ENCODE results near the gene ZNF678.

ZNF678 gene

DNA sequence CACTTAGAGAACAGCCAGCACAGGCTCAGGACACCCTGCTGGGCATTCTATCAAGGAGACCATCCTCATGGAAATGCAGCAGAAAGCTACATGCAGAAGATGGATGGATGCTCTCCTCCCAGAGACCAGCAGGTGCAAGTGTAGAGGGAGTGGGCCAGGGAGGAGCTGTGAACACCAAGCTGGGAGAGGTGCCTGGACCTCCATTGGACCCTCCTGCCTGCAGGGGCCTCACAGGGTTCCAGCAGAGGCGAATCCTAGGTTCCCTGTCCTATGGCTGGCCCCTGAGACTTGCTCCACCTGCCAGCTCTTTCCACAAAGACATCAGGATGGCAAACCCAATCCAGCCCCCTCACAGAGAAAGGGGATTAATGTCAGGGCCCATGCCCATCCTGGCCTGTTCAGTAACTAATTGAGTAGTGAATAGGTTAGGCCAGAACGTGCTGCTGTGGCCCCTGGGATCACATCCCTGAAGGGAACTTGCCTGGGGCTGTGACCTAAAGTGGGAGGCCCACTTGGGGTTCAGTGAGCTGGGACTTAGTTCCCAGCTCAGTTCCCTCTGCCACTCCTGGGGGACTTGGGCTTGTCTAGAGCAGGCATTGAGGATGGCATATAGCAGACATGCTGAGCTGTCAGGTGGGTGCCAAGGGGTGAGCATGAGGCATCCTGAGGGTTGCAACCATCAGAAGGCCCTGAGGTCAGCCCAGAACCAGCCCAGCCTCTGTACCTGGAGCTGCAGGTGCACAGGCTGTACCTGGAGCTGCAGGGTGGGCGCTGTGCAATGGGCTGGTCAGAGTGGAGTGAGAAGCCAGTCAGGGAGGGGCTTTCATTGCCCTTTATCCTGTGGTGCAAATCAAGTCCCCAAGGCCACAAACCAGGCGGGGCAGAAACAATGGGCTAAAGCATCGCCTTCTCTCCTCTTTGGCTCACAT lies 22.9 kb upstream of the ZNF678 start (continued):
- TF ChIP-seq ZNF792 (tag by site-specific recombination; IDR thresholded peaks at IDR 0.05) = no peak

- Histone ChIP-seq H3K9me3 (ENCODE audit: control insufficient read depth, insufficient read depth, low read depth, low read length) (no peaks in the 10 kb centered on the region), H3K4me3 (ENCODE audit: low read depth, low read length) (no peak overlapping the region)
- CTCF ChIA-PET = interaction anchor here (0.6 to 1.7 kb wide), 5 partner anchors 9 to 1007 kb away, joined by 3 to 5 read pairs (median 4); no protein-coding TSS in a partner anchor
Observed at GRCh38 chr1:227541129-227541528, 22.2 kb upstream of the ZNF678 start.

More at GRCh38 chr1:227541129-227541528, 22.2 kb upstream of the ZNF678 start:
- Histone ChIP-seq H3K4me1 (ENCODE audit: control insufficient read depth, insufficient read depth, low read length) (no peaks in the 10 kb centered on the region), H3K27ac (ENCODE audit: extremely low read depth, low read depth, low read length) (no peak overlapping the region), H3K36me3 (ENCODE audit: control insufficient read depth in 2 of 2, insufficient read depth in 1 of 2, low read length in 2 of 2) (no peaks in the 10 kb centered on the region)
- POLR2A ChIA-PET = interaction anchor here (2.1 kb wide), 1 partner anchor 23 kb away, joined by 6 read pairs; the partner anchor contains the start of gene ZNF678
- TF ChIP-seq, protein P1, sequence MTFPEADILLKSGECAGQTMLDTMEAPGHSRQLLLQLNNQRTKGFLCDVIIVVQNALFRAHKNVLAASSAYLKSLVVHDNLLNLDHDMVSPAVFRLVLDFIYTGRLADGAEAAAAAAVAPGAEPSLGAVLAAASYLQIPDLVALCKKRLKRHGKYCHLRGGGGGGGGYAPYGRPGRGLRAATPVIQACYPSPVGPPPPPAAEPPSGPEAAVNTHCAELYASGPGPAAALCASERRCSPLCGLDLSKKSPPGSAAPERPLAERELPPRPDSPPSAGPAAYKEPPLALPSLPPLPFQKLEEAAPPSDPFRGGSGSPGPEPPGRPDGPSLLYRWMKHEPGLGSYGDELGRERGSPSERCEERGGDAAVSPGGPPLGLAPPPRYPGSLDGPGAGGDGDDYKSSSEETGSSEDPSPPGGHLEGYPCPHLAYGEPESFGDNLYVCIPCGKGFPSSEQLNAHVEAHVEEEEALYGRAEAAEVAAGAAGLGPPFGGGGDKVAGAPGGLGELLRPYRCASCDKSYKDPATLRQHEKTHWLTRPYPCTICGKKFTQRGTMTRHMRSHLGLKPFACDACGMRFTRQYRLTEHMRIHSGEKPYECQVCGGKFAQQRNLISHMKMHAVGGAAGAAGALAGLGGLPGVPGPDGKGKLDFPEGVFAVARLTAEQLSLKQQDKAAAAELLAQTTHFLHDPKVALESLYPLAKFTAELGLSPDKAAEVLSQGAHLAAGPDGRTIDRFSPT (tag by site-specific recombination; IDR thresholded peaks at IDR 0.05) = no peak
- TF ChIP-seq, protein P2, sequence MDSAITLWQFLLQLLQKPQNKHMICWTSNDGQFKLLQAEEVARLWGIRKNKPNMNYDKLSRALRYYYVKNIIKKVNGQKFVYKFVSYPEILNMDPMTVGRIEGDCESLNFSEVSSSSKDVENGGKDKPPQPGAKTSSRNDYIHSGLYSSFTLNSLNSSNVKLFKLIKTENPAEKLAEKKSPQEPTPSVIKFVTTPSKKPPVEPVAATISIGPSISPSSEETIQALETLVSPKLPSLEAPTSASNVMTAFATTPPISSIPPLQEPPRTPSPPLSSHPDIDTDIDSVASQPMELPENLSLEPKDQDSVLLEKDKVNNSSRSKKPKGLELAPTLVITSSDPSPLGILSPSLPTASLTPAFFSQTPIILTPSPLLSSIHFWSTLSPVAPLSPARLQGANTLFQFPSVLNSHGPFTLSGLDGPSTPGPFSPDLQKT (IDR thresholded peaks at IDR 0.05; ENCODE audit: borderline replicate concordance, low read depth, low read length) = no peak
- TF ChIP-seq ZNF433 (tag by site-specific recombination; IDR thresholded peaks at IDR 0.05; ENCODE audit: low read depth) (no peak), ZNF792 (tag by site-specific recombination; IDR thresholded peaks at IDR 0.05) (no peak), OSR2 (tag by site-specific recombination; IDR thresholded peaks at IDR 0.05) (no peak), ZNF596 (tag by site-specific recombination; IDR thresholded peaks at IDR 0.05) (no peak), EGR2 (tag by site-specific recombination; IDR thresholded peaks at IDR 0.05; ENCODE audit: low read depth) (no peak), YY2 (tag by site-specific recombination; IDR thresholded peaks at IDR 0.05) (no peak), ZNF2 (tag by site-specific recombination; IDR thresholded peaks at IDR 0.05) (no peak), TCF7L2 (IDR thresholded peaks at IDR 0.05; ENCODE audit: borderline replicate concordance, low read depth, low read length) (no peak), ZNF660 (tag by site-specific recombination; IDR thresholded peaks at IDR 0.05) (no peak), ZNF19 (tag by site-specific recombination; IDR thresholded peaks at IDR 0.05; ENCODE audit: low read depth) (no peak), ZNF155 (tag by site-specific recombination; IDR thresholded peaks at IDR 0.05) (no peak), ZNF184 (tag by site-specific recombination; IDR thresholded peaks at IDR 0.05) (no peak), ZNF132 (tag by site-specific recombination; IDR thresholded peaks at IDR 0.05; ENCODE audit: borderline replicate concordance) (no peak), ZNF148 (tag by site-specific recombination; IDR thresholded peaks at IDR 0.05; ENCODE audit: borderline replicate concordance) (no peak), ZFP37 (tag by site-specific recombination; IDR thresholded peaks at IDR 0.05) (no peak), HOXC10 (CRISPR knock-in tag; IDR thresholded peaks at IDR 0.05) (no peak)
- TF ChIP-seq, protein P3, sequence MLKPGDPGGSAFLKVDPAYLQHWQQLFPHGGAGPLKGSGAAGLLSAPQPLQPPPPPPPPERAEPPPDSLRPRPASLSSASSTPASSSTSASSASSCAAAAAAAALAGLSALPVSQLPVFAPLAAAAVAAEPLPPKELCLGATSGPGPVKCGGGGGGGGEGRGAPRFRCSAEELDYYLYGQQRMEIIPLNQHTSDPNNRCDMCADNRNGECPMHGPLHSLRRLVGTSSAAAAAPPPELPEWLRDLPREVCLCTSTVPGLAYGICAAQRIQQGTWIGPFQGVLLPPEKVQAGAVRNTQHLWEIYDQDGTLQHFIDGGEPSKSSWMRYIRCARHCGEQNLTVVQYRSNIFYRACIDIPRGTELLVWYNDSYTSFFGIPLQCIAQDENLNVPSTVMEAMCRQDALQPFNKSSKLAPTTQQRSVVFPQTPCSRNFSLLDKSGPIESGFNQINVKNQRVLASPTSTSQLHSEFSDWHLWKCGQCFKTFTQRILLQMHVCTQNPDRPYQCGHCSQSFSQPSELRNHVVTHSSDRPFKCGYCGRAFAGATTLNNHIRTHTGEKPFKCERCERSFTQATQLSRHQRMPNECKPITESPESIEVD (tag by site-specific recombination; IDR thresholded peaks at IDR 0.05) = no peak
